Fibroblast of lung (primary cell): ENCODE data around the gene FMNL2.

ENCODE experiments used
- CTCF ChIP-seq, 2 donors: IDR thresholded peaks in 1 of 2; conservative IDR thresholded peaks in 1 of 2; 1 replicate in 1 of 2; 2 replicates in 1 of 2; pipeline ENCODE4 v1.5.1; 2011 to 2012; ENCODE audit warnings: low read length in 2 of 2, control low read depth in 1 of 2, inconsistent platforms in 1 of 2, low read depth in 1 of 2, mild to moderate bottlenecking in 1 of 2
- EZH2 ChIP-seq: IDR thresholded peaks from 2 replicates; pipeline ENCODE4 v1.5.1; 2012; ENCODE audit warnings: low read length, control low read depth, mild to moderate bottlenecking; ENCODE audit errors: missing control alignments

DNA sequence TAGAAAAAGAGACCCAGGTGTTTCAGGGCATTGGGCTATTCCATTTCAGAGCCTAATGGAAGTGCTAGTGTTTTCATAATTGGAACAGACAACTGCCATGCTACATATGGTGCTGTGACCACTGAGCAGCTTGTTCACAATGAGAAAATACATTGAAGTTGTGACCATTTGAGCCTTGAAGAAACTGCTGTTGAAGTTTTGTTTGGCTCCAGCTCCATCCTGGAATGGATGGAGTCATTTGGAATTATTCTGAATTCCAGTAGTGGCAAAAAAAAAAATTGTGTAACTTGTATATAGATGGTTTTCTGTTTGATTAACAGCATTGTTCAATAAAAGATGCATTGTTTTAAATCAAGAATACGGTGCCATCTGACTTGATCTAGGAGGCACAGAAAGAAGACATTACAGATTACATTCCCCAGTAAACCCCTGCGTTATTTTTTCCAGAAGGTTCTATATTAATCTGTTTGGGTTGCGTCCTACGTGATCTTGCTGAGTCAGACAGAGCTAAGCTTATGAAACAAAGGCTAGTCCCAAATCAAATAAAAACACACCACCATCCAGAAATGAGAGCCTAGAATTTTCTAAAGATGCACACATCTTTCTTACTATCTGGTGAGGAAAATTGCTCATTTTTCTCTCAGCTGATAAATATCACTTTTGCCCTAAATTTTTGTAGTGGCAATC is 19.2 kb downstream of the FMNL2 start:
- no peak for TF ChIP-seq CTCF (conservative IDR thresholded peaks at IDR 0.05 in 1 of 2, IDR thresholded peaks at IDR 0.05 in 1 of 2; ENCODE audit: low read depth in 1 of 2, low read length in 2 of 2)
- no peak for TF ChIP-seq EZH2
